Measurements from ENCODE around the gene PRR14.
"Not testable (repeated sequence)": the region's sequence is repeated elsewhere in the genome, so short reads cannot be mapped to it uniquely, and the experiment has no call there.

The PRR14 gene

GRCh38 chr16:30650369-30651123 lies at the start of gene PRR14:
TSS of gene PRR14 (plus strand) at chr16:30650960. CDS start at chr16:30651646, 686 bp downstream.
- peak; percentile 99 for DNase-seq

- no peak for DNase-seq
Observed at GRCh38 chr16:30601966-30602365, 48.8 kb upstream of the PRR14 start.

GRCh38 chr16:30602616-30603277 lies 48.0 kb upstream of the PRR14 start:
- peak; percentile 9 for DNase-seq

- no peak for DNase-seq
Observed at GRCh38 chr16:30603945-30604315, 46.8 kb upstream of the PRR14 start.

- DNase-seq, result no peak
Observed at GRCh38 chr16:30604316-30604947, 46.3 kb upstream of the PRR14 start.

- peak; percentile 25 for DNase-seq
Observed at GRCh38 chr16:30605158-30605557, 45.6 kb upstream of the PRR14 start.

GRCh38 chr16:30606004-30606403 lies 44.8 kb upstream of the PRR14 start:
- DNase-seq, result no peak

- no peak for DNase-seq
Observed at GRCh38 chr16:30609002-30609925, 41.5 kb upstream of the PRR14 start.

GRCh38 chr16:30609926-30610839 lies 40.6 kb upstream of the PRR14 start, which contains the start of gene ZNF689:
TSS of gene ZNF689 (minus strand) at chr16:30610389. CDS start at chr16:30610041, 348 bp downstream.
- DNase-seq, result peak; percentile 98

GRCh38 chr16:30615358-30616091 lies 35.2 kb upstream of the PRR14 start:
- no peak for DNase-seq

- no peak for DNase-seq
Observed at GRCh38 chr16:30619202-30619601, 31.6 kb upstream of the PRR14 start.

GRCh38 chr16:30619638-30620037 lies 31.1 kb upstream of the PRR14 start:
- DNase-seq, result no peak

- DNase-seq, result no peak
Observed at GRCh38 chr16:30620169-30620568, 30.6 kb upstream of the PRR14 start.

- DNase-seq, result no peak
Observed at GRCh38 chr16:30621765-30622164, 29.0 kb upstream of the PRR14 start.

- no peak for DNase-seq
Observed at GRCh38 chr16:30622455-30623032, 28.2 kb upstream of the PRR14 start.

- no peak for DNase-seq
Observed at GRCh38 chr16:30623536-30624283, 27.1 kb upstream of the PRR14 start.

GRCh38 chr16:30626236-30626635 lies 24.5 kb upstream of the PRR14 start:
- no peak for DNase-seq

- DNase-seq, result peak; percentile 80
Observed at GRCh38 chr16:30628628-30629540, 21.9 kb upstream of the PRR14 start.

- not testable (repeated sequence) for DNase-seq
Observed at GRCh38 chr16:30632454-30632853, 18.3 kb upstream of the PRR14 start.
